GM18909 (cell line): ENCODE measurements around the gene RAB23.
"Not testable (repeated sequence)": the region's sequence is repeated elsewhere in the genome, so short reads cannot be mapped to it uniquely, and the experiment has no call there.

ENCODE experiments used
- ATAC-seq: cut with Tn5 transposase; IDR thresholded peaks from one replicate; pipeline ENCODE4 v1.9.1; 2021; ENCODE audit warnings: mild to moderate bottlenecking; ENCODE audit not compliant: unreplicated experiment, poor library complexity

Gene RAB23

GRCh38 chr6:57243954-57244353 is 21.8 kb upstream of the RAB23 start:
- no peak for ATAC-seq

- not testable (repeated sequence) for ATAC-seq
These were observed 21.4 kb upstream of the RAB23 start for GRCh38 chr6:57243526-57243925.

- no peak for ATAC-seq
These were observed 20.4 kb upstream of the RAB23 start for GRCh38 chr6:57242505-57242904.

- ATAC-seq, result no peak
These were observed 4.1 kb upstream of the RAB23 start for GRCh38 chr6:57226221-57226620.

GRCh38 chr6:57224769-57225515 is 2.8 kb upstream of the RAB23 start:
- no peak for ATAC-seq

GRCh38 chr6:57222743-57223077 is 603 bp upstream of the RAB23 start:
- no peak for ATAC-seq

GRCh38 chr6:57221191-57221935 is 744 bp downstream of the RAB23 start:
- ATAC-seq, result peak; percentile 77

GRCh38 chr6:57220083-57220703 is 1.9 kb downstream of the RAB23 start:
- ATAC-seq, result no peak

GRCh38 chr6:57217270-57217669 is 4.8 kb downstream of the RAB23 start:
- no peak for ATAC-seq

GRCh38 chr6:57216235-57217101 is 5.6 kb downstream of the RAB23 start:
- ATAC-seq, result no peak

GRCh38 chr6:57215260-57215659 is 6.8 kb downstream of the RAB23 start:
- ATAC-seq, result no peak

GRCh38 chr6:57210060-57210459 is 12.0 kb downstream of the RAB23 start:
- ATAC-seq, result no peak

GRCh38 chr6:57209030-57209429 is 13.1 kb downstream of the RAB23 start:
- no peak for ATAC-seq

GRCh38 chr6:57207872-57208271 is 14.2 kb downstream of the RAB23 start:
- no peak for ATAC-seq

GRCh38 chr6:57207141-57207540 is 15.0 kb downstream of the RAB23 start:
- no peak for ATAC-seq

- no peak for ATAC-seq
These were observed 16.4 kb downstream of the RAB23 start for GRCh38 chr6:57205550-57206328.

GRCh38 chr6:57201718-57202117 is 20.4 kb downstream of the RAB23 start:
- ATAC-seq, result no peak

GRCh38 chr6:57198926-57199636 is 23.0 kb downstream of the RAB23 start:
- no peak for ATAC-seq

GRCh38 chr6:57195457-57195856 is 26.6 kb downstream of the RAB23 start:
- ATAC-seq, result no peak
